DMS153 (cell line): ENCODE measurements around the gene MFAP2.
"Not testable (repeated sequence)": the region's sequence is repeated elsewhere in the genome, so short reads cannot be mapped to it uniquely, and the experiment has no call there.

Source experiments
- DNase-seq: peaks from one replicate; lab custom pipeline; 2025; lab: John Stamatoyannopoulos, UW

The MFAP2 gene

GRCh38 chr1:16929146-16930041 lies 51.0 kb downstream of the MFAP2 start:
- DNase-seq = not testable (repeated sequence)

GRCh38 chr1:16927711-16928485 lies 52.5 kb downstream of the MFAP2 start:
- no peak for DNase-seq

- DNase-seq = no peak
Observed at GRCh38 chr1:16927256-16927655, 53.2 kb downstream of the MFAP2 start.

GRCh38 chr1:16926491-16927073 lies 53.8 kb downstream of the MFAP2 start:
- no peak for DNase-seq

GRCh38 chr1:16925635-16926490 lies 54.6 kb downstream of the MFAP2 start:
- DNase-seq = no peak

GRCh38 chr1:16924919-16925477 lies 55.4 kb downstream of the MFAP2 start:
- DNase-seq = no peak
